Limb (tissue), 2 donors: ENCODE data around the gene MRPL52.
"Not testable (repeated sequence)": the region's sequence is repeated elsewhere in the genome, so short reads cannot be mapped to it uniquely, and the experiment has no call there.

Experiments used
- DNase-seq, 2 donors: peaks; one replicate each; pipeline ENCODE4 v3.0.0-alpha.2; 2016; ENCODE audit errors: extremely low spot score in 2 of 2

MRPL52 gene

DNA sequence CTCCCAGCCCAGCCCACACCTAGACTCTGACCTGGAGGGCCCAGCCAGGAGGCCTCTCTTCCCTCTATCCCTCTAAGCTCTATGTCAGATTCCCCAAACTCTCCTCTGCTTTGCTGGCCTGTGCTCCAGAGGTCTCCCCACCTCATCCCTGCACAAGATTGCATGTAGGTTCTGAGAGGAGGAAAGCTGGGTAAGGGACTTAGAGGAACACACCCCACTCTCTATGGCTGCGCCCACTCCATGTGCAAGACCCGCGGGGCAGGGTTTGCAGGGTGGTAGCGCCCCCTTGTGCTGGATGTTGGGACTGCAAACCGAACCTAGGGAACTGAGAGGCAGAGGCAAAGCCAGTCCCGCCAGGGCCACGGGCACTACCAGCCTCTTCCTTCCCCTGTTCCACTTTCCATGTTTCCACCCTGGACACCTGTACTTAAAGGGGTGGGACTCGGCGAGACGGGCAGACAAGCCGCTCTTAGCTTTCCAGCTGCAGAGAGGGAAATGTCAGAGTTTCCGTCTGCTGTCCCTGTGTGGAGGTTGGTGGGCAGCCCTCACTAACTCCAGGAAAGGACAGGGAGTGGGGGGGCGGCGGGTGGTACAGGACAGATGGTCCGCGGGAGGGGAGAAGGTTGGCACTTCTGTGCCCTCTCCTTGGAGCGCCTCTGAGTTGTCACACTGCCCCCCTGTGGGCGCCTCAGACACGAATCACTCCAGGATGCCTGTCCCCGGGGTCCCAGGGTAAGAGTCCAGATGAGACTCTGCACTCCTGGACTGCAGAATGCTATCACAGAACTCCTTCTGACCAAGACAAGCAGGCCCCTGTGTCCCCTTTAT, 23.5 kb downstream of the MRPL52 start:
- peak; percentile 88 to 96 for DNase-seq

DNA sequence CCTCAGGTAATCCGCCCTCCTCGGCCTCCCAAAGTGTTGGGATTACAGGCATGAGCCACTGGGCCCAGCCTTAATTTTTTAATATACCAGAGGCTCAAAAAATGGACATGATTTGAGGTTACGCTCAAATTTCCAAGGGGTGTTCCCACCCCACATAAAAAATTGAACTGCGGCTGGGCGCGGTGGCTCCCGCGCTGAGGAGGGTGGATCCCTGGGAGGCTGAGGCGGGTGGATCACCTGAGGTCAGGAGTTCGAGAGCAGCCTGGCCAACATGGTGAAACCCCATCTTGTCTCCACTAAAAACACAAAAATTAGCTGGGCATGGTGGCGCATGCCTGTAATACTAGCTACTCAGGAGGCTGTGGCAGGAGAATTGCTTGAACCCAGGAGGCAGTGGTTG, 24.6 kb downstream of the MRPL52 start:
- DNase-seq, result not testable (repeated sequence)

DNA sequence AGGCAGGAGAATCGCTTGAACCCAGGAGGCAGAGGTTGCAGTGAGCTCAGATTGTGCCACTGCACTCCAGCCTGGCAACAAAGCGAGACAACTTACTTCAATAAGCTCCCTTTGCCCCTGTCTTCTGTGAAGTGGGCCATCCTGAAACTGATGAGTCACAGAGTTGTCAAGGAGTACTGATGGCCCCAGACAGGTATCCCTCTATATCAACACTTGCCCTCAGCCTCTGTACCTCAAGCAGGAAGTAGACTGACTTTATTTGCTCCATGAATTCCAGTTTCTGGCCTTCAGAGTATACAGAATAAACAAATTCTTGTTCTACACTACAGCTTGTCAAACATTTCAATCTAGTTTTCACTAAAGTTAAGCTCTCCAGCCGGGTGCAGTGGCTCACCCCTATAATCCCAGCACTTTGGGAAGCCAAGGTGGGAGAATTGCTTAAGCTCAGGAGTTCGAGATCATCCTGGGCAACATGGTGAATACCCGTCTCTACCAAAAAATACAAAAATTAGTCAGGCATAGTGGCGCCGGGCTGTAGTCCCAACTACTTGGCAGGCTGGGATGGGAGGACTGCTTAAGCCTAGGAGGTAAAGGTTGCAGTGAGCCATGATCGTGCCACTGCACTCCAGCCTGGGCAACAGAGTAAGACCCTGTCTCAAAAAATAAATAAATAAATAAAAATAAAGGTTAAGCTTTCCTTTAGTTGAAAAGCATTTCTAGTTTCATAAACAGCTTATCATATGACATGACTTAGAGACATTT, 25.5 kb downstream of the MRPL52 start:
- no peak for DNase-seq

DNA sequence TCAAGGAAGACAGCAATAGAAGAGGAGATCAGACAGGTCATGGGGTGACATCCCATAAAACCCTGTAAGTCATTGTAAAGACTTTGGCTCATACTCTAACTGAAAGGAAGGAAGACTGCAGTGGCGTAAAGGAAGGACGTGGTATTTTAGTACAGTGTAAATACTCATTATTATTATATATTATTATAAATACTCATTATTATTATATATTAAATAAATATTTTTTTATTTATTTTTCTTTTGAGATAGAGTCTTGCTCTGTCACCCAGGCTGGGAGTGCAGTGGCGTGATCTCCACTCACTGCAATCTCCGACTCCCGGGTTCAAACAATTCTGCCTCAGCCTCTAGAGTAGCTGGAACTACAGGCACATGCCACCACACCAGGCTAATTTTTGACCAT, 26.7 kb downstream of the MRPL52 start:
- DNase-seq, result no peak

DNA sequence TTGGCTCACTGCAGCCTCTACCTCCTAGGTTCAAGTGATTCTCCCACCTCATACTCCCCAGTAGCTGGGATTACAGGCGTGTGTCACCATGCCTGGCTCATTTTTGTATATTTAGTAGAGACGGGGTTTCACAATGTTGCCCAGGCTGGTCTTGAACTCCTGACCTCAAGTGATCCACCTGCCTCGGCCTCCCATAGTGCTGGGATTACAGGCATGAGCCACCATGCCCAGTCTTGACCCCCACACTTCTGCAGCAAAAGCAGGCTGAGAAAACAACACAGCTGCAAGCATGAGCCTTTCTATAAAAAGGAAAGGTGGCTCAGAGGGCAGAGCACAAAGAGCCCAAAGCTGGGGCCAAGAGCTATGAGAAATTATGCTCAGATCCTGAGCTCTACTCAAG, 30.7 kb downstream of the MRPL52 start:
- not testable (repeated sequence) for DNase-seq

DNA sequence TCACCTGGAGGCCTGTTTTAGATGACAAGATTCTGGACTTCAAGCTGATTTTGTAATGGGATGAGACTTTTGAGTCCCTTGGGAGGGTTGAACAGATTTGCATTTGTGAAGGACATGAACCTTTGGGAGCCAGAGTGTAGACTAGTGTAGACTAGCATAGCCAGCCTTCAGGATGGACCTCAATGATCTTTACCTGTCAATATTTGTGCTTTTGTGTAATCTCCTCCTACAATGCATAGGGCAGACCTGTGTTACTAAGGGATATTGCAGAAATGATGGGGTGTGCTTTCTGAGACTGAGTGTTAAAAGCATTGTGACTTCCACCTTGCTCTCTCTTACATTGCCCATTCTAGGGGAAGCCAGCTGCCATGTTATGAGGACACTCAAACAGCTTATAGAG, 32.0 kb downstream of the MRPL52 start:
- no peak for DNase-seq

DNA sequence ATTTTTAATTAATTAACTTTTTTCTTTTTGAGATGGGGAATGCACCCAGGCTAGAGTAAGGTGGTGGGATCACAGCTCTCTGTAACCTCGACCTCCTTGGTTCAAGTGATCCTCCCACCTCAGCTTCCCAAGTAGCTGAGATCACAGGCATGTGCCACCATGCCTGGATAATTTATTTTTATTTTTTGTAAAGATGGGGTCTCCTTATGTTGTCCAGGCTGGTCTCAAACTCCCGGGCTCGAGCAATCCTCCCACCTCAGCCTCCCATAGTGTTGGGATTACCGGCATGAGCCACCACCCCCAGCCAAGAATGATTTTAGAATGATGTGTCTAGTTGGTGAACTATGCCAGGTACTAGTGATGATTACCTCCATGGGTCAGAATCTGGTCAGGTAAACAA, 35.3 kb downstream of the MRPL52 start:
- DNase-seq, result no peak

DNA sequence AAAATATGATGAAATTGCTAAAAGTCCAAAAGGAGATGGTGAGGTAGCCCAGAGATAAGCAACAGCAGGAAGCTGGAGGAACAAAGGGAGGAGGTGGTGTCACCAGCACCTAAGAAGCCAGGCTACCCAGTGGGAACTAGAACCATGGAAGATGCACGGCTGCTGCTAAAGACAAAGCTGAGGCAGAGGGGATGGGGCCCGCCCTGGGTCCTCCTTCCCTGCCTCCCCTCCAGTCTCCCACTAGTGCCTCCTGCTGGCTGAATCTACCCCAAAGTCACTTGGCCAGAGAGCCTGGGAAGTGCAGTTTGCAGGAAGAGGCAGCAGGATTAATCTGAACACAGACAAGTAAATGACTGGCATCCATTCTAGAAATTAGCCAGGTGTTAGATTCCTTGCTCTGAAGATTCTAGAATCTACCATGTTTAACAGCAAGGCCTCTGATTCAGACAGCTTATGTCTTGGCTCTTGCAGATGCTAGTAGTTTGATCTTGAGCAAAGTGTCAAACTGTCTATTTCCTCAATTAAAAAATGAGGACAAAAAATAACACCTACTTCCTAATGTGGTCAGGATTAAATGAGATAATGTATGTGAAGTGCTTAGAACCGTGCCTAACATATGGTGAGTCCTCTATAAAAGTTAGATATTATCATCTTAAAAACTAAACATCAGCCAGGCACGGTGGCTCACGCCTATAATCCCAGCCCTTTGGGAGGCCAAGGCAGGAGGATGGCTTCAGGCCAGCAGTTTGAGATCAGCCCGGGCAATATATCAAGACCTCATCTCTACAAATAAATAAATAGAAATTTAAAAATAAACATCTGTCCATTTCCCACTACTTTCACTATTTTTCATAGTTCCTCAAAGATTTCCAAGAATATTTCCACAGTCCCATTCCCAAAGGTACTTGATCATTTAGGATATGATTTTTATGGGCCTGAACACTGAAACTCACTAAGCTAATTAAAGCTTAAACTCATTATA, 36.0 kb downstream of the MRPL52 start:
- DNase-seq, result no peak

DNA sequence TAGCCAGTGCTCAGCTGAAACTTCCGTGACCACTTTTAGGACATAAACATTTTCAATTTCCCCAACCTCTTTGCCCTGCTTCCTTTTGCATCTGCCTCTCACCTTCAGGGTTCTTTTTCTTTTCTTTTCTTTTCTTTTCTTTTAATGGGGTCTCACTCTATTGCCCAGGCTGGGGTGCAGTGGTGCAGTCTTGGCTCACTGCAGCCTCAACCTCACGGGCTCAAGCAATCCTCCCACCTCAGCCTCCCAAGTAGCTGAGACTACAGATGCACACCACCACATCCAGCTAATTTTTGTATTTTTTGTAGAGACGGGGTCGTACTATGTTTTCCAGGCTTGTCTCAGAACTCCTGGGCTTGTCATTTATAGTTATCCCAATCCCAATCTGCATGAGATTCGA, 37.2 kb downstream of the MRPL52 start:
- DNase-seq, result no peak

DNA sequence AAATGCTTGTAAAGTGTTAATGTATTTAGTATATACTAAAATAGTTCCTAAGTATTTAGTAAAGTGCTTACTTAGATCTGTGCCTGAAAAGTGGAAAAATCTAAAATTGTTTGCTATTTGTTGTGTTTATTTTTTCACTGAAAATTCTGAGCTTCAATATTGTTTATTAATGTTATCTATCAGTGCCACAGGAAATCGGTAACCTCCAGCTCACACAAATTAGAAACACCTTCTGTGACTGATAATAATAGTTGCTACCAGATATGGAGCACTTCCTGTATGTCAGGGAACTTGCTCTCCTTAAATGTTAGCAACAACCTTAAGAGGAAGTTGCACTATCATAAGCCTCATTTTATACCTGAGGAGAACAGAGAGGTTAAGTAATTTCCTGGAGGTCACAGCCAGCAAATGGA, 41.1 kb downstream of the MRPL52 start:
- DNase-seq, result no peak

DNA sequence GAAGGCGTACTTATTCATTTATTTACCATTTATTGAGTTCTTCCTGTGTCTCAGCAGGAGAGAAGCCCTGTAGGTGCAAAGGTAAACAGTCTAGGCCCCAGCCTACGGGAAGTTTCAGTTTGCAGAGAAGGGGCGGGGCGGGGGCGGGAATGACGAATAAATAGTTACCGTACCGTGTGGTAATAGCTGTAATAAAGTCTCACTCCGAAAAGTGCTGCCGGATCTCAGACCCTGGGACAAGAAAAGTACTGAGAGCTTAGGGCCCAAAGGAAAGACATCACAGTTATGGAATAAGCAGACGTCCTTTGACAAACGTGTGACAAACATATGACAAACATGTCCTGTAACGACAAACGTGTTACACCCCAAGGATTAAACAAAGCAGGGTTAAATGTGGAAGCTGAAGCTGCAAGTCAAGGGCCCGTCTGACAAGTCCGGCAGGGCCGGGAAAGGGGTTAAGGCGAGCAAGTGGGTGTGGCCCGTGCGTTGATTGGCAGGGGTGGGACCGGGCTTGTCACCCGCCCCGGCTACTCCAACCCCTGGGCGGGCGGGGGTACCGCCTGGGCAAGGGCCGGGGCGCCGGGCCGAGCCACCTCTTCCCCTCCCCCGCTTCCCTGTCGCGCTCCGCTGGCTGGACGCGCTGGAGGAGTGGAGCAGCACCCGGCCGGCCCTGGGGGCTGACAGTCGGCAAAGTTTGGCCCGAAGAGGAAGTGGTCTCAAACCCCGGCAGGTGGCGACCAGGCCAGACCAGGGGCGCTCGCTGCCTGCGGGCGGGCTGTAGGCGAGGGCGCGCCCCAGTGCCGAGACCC, 41.7 kb downstream of the MRPL52 start, which contains the start of gene LRP10:
Gene LRP10 (plus strand): TSS at position 517 of the 809 bp plus-strand sequence. CDS start 564 bp downstream, outside the sequence.
- DNase-seq, result peak; percentile 88 to 89

DNA sequence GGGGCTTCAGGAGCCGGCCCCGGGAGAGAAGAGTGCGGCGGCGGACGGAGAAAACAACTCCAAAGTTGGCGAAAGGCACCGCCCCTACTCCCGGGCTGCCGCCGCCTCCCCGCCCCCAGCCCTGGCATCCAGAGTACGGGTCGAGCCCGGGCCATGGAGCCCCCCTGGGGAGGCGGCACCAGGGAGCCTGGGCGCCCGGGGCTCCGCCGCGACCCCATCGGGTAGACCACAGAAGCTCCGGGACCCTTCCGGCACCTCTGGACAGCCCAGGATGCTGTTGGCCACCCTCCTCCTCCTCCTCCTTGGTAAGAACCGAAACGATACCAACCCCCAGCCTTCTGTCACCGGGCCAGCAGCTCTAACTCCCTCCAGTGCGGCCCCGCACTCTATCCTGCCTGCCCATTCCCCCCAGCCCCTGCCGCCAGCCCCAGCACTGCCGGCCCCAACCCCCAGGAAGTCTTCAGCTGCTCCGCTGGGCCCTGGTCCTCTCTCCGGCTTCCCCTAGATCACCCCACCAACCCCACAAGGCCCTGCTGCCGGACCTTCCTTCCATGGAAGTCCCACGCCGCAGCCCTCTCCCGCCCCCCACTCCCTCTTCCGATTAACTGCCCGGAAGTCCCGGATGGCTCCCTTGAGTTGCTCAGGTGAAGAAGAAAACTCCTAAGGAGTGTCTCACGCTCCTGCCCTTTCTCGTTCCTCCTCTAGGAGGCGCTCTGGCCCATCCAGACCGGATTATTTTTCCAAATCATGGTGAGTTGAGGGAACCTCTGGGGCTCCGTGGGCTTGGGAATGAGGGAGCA, 42.5 kb downstream of the MRPL52 start:
- peak; percentile 88 to 89 for DNase-seq

DNA sequence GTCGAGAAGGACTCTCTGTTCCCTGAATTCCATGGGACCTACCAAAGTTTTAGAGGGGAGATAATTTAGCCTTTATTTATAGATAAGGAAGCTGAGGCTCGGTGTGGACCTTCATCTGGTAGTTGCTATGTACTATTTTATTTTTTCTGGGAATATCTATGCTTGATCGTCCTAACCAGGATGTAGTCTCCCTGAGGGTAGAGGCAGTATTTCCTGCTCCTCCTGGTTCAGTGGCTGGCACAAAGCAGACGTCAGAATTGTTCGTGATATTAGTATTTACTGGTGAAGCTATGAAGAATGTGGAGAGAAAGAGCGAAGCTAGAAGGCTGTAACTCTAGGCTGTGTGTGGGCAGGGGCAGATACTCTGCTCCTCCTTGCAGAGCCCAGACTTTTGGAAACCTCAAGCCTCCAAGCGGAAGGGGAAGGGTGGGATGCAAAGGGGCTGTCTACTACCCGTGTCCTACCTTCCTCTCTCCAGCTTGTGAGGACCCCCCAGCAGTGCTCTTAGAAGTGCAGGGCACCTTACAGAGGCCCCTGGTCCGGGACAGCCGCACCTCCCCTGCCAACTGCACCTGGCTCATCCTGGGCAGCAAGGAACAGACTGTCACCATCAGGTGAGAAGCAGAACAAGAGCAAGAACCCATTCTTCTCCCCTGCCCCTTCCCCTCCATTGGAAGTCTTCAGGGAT, 43.3 kb downstream of the MRPL52 start:
- DNase-seq, result no peak

DNA sequence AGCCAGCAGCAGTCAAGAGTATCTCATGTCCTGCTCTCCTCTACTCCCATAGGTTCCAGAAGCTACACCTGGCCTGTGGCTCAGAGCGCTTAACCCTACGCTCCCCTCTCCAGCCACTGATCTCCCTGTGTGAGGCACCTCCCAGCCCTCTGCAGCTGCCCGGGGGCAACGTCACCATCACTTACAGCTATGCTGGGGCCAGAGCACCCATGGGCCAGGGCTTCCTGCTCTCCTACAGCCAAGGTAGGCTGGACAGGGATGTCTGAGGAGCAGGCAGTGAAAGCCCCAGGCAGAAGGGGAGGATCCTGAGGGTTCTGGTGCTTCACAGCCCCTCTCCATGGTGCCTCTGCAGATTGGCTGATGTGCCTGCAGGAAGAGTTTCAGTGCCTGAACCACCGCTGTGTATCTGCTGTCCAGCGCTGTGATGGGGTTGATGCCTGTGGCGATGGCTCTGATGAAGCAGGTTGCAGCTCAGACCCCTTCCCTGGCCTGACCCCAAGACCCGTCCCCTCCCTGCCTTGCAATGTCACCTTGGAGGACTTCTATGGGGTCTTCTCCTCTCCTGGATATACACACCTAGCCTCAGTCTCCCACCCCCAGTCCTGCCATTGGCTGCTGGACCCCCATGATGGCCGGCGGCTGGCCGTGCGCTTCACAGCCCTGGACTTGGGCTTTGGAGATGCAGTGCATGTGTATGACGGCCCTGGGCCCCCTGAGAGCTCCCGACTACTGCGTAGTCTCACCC, 45.5 kb downstream of the MRPL52 start:
- no peak for DNase-seq

DNA sequence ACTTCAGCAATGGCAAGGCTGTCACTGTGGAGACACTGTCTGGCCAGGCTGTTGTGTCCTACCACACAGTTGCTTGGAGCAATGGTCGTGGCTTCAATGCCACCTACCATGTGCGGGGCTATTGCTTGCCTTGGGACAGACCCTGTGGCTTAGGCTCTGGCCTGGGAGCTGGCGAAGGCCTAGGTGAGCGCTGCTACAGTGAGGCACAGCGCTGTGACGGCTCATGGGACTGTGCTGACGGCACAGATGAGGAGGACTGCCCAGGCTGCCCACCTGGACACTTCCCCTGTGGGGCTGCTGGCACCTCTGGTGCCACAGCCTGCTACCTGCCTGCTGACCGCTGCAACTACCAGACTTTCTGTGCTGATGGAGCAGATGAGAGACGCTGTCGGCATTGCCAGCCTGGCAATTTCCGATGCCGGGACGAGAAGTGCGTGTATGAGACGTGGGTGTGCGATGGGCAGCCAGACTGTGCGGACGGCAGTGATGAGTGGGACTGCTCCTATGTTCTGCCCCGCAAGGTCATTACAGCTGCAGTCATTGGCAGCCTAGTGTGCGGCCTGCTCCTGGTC, 46.1 kb downstream of the MRPL52 start:
- DNase-seq, result no peak

DNA sequence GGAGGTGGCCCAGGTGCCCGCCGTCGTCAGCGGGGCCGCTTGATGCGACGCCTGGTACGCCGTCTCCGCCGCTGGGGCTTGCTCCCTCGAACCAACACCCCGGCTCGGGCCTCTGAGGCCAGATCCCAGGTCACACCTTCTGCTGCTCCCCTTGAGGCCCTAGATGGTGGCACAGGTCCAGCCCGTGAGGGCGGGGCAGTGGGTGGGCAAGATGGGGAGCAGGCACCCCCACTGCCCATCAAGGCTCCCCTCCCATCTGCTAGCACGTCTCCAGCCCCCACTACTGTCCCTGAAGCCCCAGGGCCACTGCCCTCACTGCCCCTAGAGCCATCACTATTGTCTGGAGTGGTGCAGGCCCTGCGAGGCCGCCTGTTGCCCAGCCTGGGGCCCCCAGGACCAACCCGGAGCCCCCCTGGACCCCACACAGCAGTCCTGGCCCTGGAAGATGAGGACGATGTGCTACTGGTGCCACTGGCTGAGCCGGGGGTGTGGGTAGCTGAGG, 47.4 kb downstream of the MRPL52 start:
- DNase-seq, result no peak

DNA sequence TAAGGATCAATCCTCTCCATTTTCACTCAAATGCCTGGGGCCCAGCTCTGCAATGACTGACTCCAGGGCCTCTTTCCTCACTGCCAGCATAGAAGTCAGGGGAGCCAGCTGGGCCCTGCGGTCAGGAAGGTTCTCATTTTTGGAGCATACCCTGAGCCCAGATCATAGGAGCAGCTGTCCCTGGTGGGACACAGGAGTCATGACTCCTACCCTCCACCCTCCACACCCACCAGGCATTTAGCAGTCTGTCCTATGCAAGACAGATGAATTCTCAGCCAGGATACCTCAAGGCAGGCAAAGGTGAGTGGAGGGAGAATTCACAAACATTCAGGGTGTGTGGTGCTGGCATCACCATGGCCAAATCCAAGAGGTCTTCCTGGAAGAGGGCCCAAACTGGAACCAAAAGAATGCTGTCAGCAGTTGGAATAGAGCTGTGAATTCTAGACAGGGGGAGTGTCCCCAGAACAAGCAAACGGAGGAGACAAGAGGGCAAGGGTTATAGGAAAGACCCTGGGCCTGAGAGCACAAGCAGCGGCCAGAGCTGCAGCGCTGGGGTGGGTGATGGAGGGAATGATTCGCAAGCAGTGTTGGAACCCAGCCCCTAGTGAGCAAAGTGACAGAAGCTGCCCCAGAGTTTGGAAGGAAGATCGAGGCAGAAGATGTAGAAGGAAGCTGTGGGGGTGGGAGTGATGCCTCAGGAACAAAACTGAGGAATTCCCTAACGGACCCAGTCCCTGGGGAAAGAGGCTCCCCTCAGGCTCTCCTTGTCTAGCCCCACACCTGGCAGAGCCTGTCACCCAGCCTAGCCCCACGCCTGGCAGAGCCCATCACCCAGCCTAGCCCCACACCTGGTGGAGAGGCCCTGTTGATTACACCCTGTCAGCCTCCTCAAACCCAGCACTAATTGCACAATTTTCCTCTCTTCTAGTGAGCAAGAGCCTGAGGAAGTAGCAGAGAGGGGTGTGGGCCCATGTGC, 48.9 kb downstream of the MRPL52 start:
- no peak for DNase-seq
